GM11168 (cell line): ENCODE results near the gene SFMBT2.

Source experiments
- in situ Hi-C: fragments of 300-500 bp; cut with MboI; formaldehyde crosslinking; loops from one replicate; pipeline ENCODE4 v1.12.0; 2022; ENCODE audit warnings: low sequenced_read_pairs; ENCODE audit not compliant: unreplicated experiment

SFMBT2 gene

GRCh38 chr10:7426349-7426748, 15.5 kb upstream of the SFMBT2 start:
- in situ Hi-C loops, result no loop called here

GRCh38 chr10:7425691-7426090, 14.9 kb upstream of the SFMBT2 start:
- in situ Hi-C loops, result no loop called here

- in situ Hi-C loops, result no loop called here
Measured at GRCh38 chr10:7424919-7425318, 14.1 kb upstream of the SFMBT2 start.

GRCh38 chr10:7424315-7424714, 13.5 kb upstream of the SFMBT2 start:
- in situ Hi-C loops, result no loop called here

- in situ Hi-C loops, result no loop called here
Measured at GRCh38 chr10:7423521-7423920, 12.7 kb upstream of the SFMBT2 start.

- in situ Hi-C loops, result no loop called here
Measured at GRCh38 chr10:7421526-7421925, 10.7 kb upstream of the SFMBT2 start.

GRCh38 chr10:7419998-7420397, 9.2 kb upstream of the SFMBT2 start:
- in situ Hi-C loops, result no loop called here

GRCh38 chr10:7417807-7418206, 7.0 kb upstream of the SFMBT2 start:
- in situ Hi-C loops, result no loop called here

- in situ Hi-C loops, result no loop called here
Measured at GRCh38 chr10:7417103-7417623, 6.3 kb upstream of the SFMBT2 start.

- in situ Hi-C loops, result no loop called here
Measured at GRCh38 chr10:7414766-7415165, 3.9 kb upstream of the SFMBT2 start.

- in situ Hi-C loops, result no loop called here
Measured at GRCh38 chr10:7412928-7413282, 2.1 kb upstream of the SFMBT2 start.

- in situ Hi-C loops, result no loop called here
Measured at GRCh38 chr10:7412237-7412927, 1.5 kb upstream of the SFMBT2 start.

- in situ Hi-C loops, result no loop called here
Measured at GRCh38 chr10:7411671-7412128, 866 bp upstream of the SFMBT2 start.

- in situ Hi-C loops, result no loop called here
Measured at GRCh38 chr10:7410301-7410861, 453 bp downstream of the SFMBT2 start.

GRCh38 chr10:7409732-7410168, 1.1 kb downstream of the SFMBT2 start:
- in situ Hi-C loops, result loop anchor here (5.0 kb wide), 1 partner anchor 492 kb away; no protein-coding TSS in a partner anchor

- in situ Hi-C loops, result loop anchor here (5.0 kb wide), 1 partner anchor 492 kb away; no protein-coding TSS in a partner anchor
Measured at GRCh38 chr10:7409045-7409731, 1.6 kb downstream of the SFMBT2 start.

- in situ Hi-C loops, result loop anchor here (5.0 kb wide), 1 partner anchor 491 kb away; no protein-coding TSS in a partner anchor
Measured at GRCh38 chr10:7408291-7409044, 2.4 kb downstream of the SFMBT2 start.

GRCh38 chr10:7407368-7408290, 3.2 kb downstream of the SFMBT2 start:
- in situ Hi-C loops, result loop anchor here (5.0 kb wide), 1 partner anchor 490 kb away; no protein-coding TSS in a partner anchor

- in situ Hi-C loops, result loop anchor here (5.0 kb wide), 1 partner anchor 490 kb away; no protein-coding TSS in a partner anchor
Measured at GRCh38 chr10:7406712-7407333, 4.0 kb downstream of the SFMBT2 start.
